Activated B cell treated with CpG ODN at 0.5 μM for 24 hours (primary cell): ENCODE results near the gene TGM2. TPM values are rescaled to one million over a fixed set of nuclear protein-coding genes. Genes with fewer than 3 reads are reported as not detected.

Experiments used
- ATAC-seq: fragments of 200-7000 bp; cut with Tn5 transposase; one replicate; pipeline ENCODE4 v1.10.0; 2021; ENCODE audit warnings: low read depth, mild to moderate bottlenecking, moderate library complexity
- CTCF ChIA-PET: fragments of 350-600 bp; sonication (Branson Sonifier 250); formaldehyde crosslinking; loops from one replicate; lab custom pipeline; 2021; ENCODE audit warnings: antibody characterized with exemption; lab: Charles Lee
- POLR2A ChIA-PET: fragments of 350-600 bp; sonication (Branson Sonifier 250); formaldehyde crosslinking; loops from one replicate; lab custom pipeline; 2021; ENCODE audit warnings: antibody characterized with exemption; lab: Charles Lee
- DNase-seq: peaks from one replicate; pipeline ENCODE4 v3.0.0; 2022
- H3K27ac Mint-ChIP-seq: one replicate; pipeline ENCODE4 v1.8.0; 2020; ENCODE audit warnings: mixed read lengths
- H3K27me3 Mint-ChIP-seq: one replicate; pipeline ENCODE4 v1.8.0; 2021; ENCODE audit warnings: mixed read lengths
- H3K36me3 Mint-ChIP-seq: one replicate; pipeline ENCODE4 v1.8.0; 2021; ENCODE audit warnings: low read depth, mixed read lengths
- H3K4me1 Mint-ChIP-seq: one replicate; pipeline ENCODE4 v1.8.0; 2021; ENCODE audit warnings: mixed read lengths
- H3K4me3 Mint-ChIP-seq: one replicate; pipeline ENCODE4 v1.8.0; 2020; ENCODE audit warnings: mild to moderate bottlenecking, mixed read lengths
- H3K9me3 Mint-ChIP-seq: one replicate; pipeline ENCODE4 v1.8.0; 2020; ENCODE audit warnings: mixed read lengths
- intact Hi-C: fragments of 100-400 bp; cut with micrococcal nuclease; formaldehyde crosslinking; loops from one replicate; pipeline ENCODE4 v1.15.1; 2024
- total RNA-seq: library from RNA; stranded (reverse); gene quantifications from 2 replicates; pipeline ENCODE4 v1.2.3, GENCODE V29; 2022
- TF ChIP-seq, protein P1 (sequence below): fragments of 200-600 bp; IDR thresholded peaks from one replicate; pipeline ENCODE4 v1.8.0; 2022; ENCODE audit warnings: antibody characterized with exemption, mild to moderate bottlenecking

The TGM2 gene
- total RNA-seq, 1 donor from 2014 or later, result 22.9 TPM

- Mint-ChIP-seq H3K4me3 (no peak overlapping the region), H3K36me3 (no peaks in the 10 kb centered on the region), H3K27ac (no peak overlapping the region), H3K27me3 (no peaks in the 10 kb centered on the region), H3K9me3 (no peaks in the 10 kb centered on the region), H3K4me1 (peaks cover 6% of the 10 kb centered on the region)
- TF ChIP-seq, protein P1, sequence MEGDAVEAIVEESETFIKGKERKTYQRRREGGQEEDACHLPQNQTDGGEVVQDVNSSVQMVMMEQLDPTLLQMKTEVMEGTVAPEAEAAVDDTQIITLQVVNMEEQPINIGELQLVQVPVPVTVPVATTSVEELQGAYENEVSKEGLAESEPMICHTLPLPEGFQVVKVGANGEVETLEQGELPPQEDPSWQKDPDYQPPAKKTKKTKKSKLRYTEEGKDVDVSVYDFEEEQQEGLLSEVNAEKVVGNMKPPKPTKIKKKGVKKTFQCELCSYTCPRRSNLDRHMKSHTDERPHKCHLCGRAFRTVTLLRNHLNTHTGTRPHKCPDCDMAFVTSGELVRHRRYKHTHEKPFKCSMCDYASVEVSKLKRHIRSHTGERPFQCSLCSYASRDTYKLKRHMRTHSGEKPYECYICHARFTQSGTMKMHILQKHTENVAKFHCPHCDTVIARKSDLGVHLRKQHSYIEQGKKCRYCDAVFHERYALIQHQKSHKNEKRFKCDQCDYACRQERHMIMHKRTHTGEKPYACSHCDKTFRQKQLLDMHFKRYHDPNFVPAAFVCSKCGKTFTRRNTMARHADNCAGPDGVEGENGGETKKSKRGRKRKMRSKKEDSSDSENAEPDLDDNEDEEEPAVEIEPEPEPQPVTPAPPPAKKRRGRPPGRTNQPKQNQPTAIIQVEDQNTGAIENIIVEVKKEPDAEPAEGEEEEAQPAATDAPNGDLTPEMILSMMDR, result no peak
- intact Hi-C loops, result no loop called here
- POLR2A ChIA-PET, result interaction anchor here (1.6 kb wide), 1 partner anchor 19 kb away, joined by 5 read pairs; no protein-coding TSS in a partner anchor
- CTCF ChIA-PET, result interaction anchor here (1.5 to 4.9 kb wide), 4 partner anchors 19 to 55 kb away, joined by 3 to 51 read pairs (median 16); no protein-coding TSS in a partner anchor
- DNase-seq (no peak), ATAC-seq (peak; percentile 40)
These were observed 51.4 kb downstream of the TGM2 start for GRCh38 chr20:38113401-38114325.

DNA sequence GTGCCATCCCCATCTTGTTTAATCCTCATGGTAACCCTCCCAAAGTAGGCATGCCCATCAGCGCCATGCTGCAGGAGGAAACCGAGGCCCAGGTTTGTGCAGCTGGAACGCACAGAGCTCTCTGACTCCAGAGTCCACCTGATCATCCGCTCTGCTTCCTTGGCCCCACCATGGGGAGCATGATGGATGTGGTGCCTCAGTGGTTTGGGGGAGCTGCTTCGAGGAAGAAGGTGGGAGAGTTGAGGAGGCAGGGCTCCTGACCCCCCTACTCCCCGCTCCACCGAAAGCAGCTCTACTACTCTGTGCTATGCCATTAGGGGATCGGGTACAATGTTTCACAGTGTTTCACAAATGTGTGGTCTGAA, 52.2 kb downstream of the TGM2 start:
- TF ChIP-seq, protein P1, result no peak
- intact Hi-C loops, result no loop called here
- Mint-ChIP-seq H3K27ac (no peak overlapping the region), H3K4me1 (peaks cover 6% of the 10 kb centered on the region), H3K4me3 (no peak overlapping the region), H3K9me3 (no peaks in the 10 kb centered on the region), H3K36me3 (no peaks in the 10 kb centered on the region), H3K27me3 (no peaks in the 10 kb centered on the region)
- DNase-seq (no peak), ATAC-seq (no peak)
- CTCF ChIA-PET, result interaction anchor here (1.5 to 4.9 kb wide), 4 partner anchors 18 to 55 kb away, joined by 3 to 51 read pairs (median 16); no protein-coding TSS in a partner anchor
- POLR2A ChIA-PET, result interaction anchor here (1.6 kb wide), 1 partner anchor 19 kb away, joined by 5 read pairs; no protein-coding TSS in a partner anchor

GRCh38 chr20:38112261-38112929, 52.7 kb downstream of the TGM2 start:
- Mint-ChIP-seq H3K36me3 (no peaks in the 10 kb centered on the region), H3K9me3 (no peaks in the 10 kb centered on the region), H3K4me1 (peaks cover 6% of the 10 kb centered on the region), H3K27ac (no peak overlapping the region), H3K27me3 (no peaks in the 10 kb centered on the region), H3K4me3 (no peak overlapping the region)
- POLR2A ChIA-PET, result interaction anchor here (1.6 kb wide), 1 partner anchor 18 kb away, joined by 5 read pairs; no protein-coding TSS in a partner anchor
- CTCF ChIA-PET, result interaction anchor here (0.7 to 4.9 kb wide), 3 partner anchors 18 to 67 kb away, joined by 3 to 51 read pairs (median 6); no protein-coding TSS in a partner anchor
- ATAC-seq (no peak), DNase-seq (no peak)
- TF ChIP-seq, protein P1, result no peak
- intact Hi-C loops, result no loop called here

DNA sequence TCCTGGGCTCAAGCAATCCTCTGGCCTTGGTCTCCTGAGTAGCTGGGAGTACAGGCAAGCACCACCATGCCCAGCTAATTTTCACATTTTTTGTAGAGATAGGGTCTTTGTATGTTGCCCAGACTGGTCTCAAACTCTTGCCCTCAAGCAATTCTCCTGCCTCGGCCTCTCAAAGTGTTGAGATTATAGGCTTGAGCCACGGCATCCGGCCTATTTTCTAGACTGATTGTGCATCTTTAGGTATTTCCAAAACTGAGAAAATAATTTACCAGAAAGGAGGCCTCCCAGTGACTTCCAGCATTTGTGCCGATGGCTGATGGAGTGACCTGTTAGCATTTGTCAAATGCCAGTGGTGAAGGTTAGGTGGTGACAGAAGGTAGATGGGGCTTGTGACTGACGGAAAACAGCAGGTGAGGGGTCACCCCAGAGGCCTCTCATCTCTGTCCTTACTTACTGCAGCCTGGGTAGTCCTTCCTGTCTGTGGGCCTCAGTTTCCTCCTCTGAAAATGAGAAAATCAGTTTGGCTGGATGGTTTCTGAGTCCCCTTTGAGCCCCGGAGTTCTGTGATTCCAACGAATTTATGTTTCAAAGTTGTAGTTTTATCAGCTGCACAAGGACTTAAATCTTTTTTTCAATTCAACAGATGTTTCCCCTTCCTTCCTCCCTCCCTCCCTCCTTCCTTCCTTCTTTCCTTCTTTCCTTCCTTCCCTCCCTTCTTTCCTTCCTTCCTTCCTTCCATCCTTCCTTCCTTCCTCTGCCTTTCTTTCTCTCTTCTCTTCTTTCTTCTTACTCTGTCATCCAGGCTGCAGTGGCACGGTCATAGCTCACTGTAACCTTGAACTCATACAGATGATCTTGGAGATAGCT, 53.5 kb downstream of the TGM2 start:
- H3K27ac Mint-ChIP-seq, result no peak overlapping the region
- no peaks in the 10 kb centered on the region for H3K36me3 Mint-ChIP-seq
- H3K9me3 Mint-ChIP-seq, result no peaks in the 10 kb centered on the region
- ChIA-PET CTCF (interaction anchor here (0.7 to 4.9 kb wide), 3 partner anchors 37 to 67 kb away, joined by 3 to 51 read pairs (median 3); no protein-coding TSS in a partner anchor), POLR2A (no interaction called here)
- H3K4me3 Mint-ChIP-seq, result no peak overlapping the region
- DNase-seq (no peak), ATAC-seq (no peak)
- intact Hi-C loops, result no loop called here
- TF ChIP-seq, protein P1, result no peak
- peaks cover 6% of the 10 kb centered on the region for H3K4me1 Mint-ChIP-seq
- no peaks in the 10 kb centered on the region for H3K27me3 Mint-ChIP-seq
